DMS53 (cell line): ENCODE results near the gene CBR4.
A peak's percentile ranks its signal among the peaks of the same experiment; 100 is the strongest.

Experiments used
- DNase-seq: peaks from one replicate; lab custom pipeline; 2025; lab: John Stamatoyannopoulos, UW

Gene CBR4

GRCh38 chr4:169033660-169034059, 23.6 kb upstream of the CBR4 start:
- DNase-seq = peak; percentile 7

GRCh38 chr4:169032883-169033645, 23.0 kb upstream of the CBR4 start:
- no peak for DNase-seq

DNA sequence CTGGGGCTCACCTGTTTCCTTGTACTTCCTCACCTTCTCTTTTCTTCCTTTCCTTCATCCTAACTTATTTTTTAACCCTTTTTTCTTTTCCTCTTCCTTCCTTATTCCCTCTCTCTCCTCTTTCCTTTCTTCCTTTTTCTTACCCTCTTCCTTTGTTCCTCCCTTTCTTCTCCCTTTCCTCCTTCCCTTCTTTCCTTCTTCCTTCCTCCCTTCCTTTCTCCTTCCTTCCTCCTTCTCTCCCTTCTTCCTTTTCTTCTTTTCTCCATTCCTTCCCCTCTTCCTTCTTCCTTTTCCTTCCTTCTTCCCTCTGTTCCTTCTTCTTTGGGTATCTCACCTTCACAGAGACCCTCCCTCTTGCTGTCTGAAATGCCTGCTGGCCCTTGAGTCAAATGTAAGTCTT, 22.1 kb upstream of the CBR4 start:
- DNase-seq = no peak

- no peak for DNase-seq
Measured at GRCh38 chr4:169031392-169031791, 21.3 kb upstream of the CBR4 start.

DNA sequence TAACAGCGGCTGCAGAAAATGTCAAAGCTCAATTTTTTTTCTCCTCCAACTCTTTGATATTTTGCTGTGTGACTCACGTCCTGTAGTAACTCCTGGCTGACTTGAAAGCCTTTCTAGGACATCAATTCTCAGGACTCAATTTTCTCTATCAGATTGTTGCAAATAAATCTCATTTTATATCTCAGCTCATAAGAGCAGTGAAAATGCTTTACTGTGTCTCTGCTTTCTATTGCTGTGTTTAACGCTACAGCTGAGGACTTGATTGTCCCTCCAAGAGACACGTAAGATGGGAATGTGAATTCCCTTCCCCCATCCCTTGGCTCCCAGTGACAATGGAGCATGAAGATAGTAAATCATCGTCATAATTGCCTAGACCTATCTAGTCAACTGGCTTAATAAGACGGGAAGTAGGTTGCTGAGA, 20.5 kb upstream of the CBR4 start:
- DNase-seq = no peak

DNA sequence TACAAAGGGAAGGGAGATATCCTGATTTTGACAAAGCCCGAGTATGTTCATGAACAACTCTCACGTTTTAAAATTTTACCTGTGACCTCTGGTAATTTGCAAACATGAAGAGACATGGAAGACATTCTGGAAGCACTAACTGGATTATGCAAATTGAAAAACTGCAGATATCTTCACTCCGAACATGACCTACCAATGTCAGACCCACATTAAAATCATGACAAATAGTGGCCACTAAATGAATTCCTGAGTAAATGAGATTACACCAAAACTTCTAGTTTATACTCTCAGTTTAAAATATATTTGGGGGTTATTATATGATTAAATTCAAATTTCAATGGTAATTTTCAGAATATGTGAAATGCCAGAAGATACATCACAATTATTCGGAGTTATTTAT, 19.9 kb upstream of the CBR4 start:
- no peak for DNase-seq

DNA sequence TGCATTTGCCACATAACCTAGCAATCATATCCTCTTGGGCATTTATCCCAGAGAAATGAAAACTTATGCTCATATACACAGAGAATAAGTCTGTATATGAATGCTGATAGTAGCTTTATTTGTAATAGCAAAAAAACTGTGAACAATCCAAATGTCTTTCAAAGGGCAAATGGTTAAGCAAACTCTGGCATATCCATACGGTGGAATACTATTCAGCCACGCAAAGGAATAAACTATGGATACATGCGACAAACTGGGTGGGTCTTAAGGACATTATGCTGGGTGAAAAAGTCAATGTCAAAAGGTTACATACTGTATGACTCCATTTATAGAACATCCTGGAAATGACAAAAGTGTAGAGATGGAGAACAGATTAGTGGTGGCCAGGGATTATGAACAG, 17.6 kb upstream of the CBR4 start:
- DNase-seq = no peak

GRCh38 chr4:169025184-169025583, 15.1 kb upstream of the CBR4 start:
- DNase-seq = no peak

DNA sequence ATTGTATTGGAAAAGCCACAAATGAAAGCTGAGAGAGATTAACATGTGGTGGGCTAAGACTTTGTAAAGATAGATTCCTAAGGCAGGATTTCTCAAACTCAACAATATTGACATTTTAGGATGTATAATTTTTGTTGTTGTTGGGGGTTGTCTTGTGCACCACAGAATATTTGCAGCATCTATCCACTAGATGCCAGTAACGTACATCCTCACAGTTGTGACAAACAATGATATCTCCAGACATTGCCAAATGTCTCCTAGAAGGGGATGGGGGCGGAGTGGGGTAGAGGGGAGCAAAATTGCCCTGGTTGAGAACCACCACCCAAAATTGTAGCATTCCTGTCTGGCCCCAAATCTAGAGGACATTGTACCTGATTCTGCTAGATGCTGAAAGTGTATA, 14.7 kb upstream of the CBR4 start:
- DNase-seq = peak; percentile 56

DNA sequence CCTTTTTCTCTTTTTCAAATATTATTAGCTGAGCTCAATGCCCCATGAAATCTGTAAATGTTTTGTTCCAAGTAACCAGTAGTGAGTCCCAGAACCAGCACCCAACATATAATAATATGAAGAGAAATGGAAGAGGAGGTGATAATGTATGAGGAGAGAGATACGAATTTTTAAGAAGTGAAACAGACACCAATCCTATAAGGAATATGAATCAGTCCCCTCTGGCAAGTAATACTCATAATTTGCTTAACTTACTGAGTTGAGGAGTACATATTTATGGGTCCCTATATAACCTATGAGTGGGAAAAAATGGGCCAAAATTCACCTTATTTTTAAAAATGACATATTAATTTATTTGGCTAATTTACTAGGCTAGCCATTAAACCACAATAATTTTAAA, 8.4 kb upstream of the CBR4 start:
- no peak for DNase-seq

- no peak for DNase-seq
Measured at GRCh38 chr4:169017971-169018370, 7.9 kb upstream of the CBR4 start.

DNA sequence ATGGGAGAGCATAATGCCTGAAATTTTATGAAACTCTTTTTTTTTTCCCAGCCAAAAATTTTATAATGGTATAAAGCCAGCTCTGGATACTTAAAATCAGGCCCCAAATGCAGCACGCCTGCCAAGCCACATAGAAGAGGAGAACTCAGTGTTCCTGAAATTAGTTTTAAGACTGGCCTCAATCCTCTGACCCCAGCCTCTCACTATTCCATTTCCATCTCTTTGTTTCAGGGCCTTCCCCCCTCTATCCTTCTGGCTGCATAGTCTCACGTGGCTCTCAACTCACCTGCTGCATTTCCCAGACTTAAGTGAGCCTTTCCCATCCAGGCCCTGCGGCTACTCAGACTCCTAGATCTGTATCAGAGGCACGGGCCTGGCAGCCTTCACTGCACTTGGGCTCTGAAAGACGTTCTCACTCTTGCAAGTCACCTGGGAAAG, 5.2 kb upstream of the CBR4 start:
- DNase-seq = peak; percentile 1

GRCh38 chr4:169014586-169014985, 4.5 kb upstream of the CBR4 start:
- no peak for DNase-seq

DNA sequence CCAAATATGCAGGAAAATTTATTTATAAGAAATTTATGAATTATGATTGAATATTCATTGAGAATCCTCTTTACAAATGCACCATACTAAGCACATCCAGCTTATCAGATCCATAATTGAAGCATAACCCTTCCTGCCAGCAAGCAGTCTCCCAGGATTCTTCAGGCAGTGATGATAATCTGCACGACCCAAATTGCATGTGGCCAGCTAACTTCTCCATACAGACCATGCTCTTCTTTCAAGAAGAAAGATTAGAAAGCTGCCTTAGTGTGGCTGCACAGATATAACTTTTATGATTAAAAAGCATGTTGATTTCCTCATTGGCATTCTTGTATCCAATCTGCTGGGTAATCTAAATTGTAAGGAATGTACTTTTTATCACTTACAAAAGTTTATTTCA, 3.3 kb upstream of the CBR4 start:
- DNase-seq = no peak

GRCh38 chr4:169012049-169012448, 2.0 kb upstream of the CBR4 start:
- DNase-seq = no peak

DNA sequence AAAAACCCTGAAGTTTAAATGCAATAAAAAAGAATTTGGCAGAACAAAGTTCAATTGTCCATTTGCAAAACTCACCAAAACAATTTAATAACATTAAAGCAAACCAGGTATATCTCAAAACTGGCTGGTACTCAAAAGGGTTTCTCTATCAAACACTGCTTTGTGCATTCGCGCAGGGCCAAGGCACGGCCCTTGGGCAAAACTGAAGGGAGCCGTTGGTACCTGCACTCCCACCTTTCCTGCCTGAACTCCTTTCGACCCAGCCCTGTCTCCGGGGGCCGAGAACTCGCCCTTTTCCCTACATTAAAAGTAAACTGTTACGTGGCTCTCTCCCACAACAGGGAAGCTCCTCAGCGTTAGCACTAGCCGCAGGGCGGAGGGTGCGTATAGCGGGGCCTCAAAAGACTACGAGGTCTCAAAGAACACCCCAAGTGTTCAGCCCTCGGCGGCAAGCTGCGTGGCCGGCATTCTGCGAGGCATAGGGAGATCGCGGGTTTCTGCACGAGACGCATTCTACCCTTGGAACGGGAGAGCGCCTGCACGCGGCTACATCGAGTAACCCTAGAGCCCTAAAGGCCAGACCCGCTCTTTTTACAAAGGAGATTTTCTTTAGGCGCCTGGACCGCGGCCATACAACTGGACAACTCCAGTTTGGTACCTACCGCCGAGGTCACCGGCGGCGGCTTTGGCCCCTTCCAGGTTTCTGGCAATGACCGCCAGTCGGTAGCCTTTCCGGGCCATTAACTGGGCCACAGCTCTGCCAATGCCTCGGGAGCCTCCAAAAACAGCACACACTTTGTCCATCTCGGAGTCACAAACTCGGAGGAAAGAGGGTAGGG, 550 bp downstream of the CBR4 start:
- peak; percentile 78 for DNase-seq

- peak; percentile 15 for DNase-seq
Measured at GRCh38 chr4:169005453-169006099, 4.5 kb downstream of the CBR4 start.

DNA sequence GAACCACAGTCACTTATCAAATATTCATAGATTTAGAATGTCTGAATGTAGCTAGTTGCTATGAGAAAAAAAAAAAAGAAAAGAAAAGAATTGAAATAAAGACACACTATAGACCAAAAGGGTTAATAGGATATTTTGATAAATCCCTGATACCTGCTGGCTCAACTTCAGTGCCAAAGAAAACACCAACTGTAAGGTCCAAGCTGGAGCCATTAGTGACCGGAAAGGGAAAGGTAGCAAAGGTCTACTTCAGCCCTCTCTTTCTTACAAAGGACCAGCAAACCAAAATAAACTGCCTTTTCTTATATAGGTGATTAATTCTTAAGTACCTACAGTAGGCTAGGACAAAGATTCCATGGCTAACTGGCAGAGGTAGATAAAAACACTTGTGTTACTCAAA, 9.7 kb downstream of the CBR4 start:
- DNase-seq = no peak

DNA sequence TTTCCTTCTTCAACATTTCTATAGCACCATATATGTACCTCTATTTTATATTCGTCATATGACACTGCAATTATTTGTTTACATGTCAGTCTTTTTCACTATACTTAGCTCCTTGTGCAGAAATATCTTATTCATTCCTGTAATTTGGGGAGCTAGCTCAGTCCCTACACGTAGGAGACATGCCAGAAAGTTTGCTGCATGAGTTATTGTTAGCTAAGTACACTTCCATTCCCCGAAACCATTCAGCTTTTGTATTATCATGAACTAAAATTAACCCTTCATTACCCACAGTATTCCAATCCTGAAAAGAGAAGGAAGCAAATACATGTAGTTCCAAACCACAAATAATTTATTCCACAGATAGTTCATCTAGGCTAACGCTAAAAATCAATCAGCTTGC, 10.2 kb downstream of the CBR4 start:
- DNase-seq = no peak

DNA sequence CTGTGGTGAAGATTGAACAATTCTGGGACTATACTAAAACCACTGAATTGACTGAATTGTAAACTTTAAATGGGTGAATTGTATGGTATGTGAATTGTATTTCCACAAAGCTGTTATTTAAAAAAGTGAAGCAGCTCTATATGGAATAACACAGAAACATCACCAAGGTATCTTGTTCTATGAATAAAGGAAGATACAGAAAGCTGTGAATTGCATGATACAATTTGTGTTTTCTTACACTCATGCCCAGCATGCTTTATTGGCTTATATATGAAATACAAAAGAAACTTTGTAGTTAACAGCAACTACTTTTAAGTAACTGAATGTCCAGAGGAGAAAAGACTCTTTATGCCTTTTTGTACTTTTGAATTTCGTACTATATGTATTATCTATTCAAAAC, 11.5 kb downstream of the CBR4 start:
- DNase-seq = no peak

DNA sequence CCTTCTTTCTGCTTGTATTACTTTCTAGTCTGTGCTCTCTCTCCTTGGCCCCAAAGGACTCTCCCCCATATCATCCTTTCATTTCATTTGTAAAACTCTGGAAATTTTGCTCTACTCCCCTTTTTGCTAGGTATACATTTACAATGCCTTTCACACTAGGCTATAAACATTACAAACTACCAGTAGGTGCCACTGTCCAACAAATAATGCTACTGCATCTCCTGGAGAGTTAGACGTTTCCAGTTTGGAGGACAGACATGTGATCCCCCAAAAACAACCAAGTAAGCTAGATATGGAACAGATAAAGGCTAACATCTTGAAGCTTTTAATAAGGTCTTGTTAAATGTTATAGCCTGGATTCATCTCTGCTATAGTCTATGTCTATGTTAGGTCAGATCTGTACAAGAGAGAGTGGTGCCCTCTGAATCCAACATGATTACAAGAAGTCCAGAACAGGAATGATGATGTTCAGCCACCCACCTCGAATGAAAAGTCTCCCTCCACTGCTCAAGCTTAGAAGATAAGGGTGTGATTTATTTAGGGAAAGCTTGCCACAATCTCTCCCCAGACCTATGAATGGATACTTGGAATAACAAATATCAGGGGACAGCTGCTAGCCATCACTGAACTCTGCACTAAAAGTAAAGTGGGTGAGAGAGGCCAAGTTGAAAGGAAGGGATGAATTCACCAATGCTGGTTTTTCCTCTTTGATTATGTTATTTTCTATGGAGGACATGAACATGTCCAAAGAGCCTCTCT, 14.3 kb downstream of the CBR4 start:
- peak; percentile 2 for DNase-seq

DNA sequence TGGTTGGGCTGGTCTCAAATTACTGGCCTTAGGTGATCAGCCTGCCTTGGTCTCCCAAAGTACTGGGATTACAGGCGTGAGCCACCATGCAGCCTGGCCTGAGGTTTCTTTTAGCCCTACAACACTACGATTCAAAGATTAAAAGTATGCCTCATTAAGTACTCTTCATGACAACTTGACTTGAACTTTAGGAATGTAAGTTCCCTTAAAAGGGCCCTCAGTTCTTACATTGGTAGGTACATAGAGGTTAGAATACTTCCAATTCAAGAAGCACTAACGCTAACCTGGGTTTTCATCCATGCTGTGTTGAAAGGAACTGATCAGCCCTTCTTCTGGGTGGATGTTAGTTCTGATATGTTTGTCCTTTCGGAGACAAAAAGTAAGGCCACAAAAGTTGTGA, 15.1 kb downstream of the CBR4 start:
- DNase-seq = no peak
